NCI-H1092 (cell line): ENCODE measurements around the gene AGO3.
"Not testable (repeated sequence)": the region's sequence is repeated elsewhere in the genome, so short reads cannot be mapped to it uniquely, and the experiment has no call there.

Experiments used
- DNase-seq: peaks from one replicate; lab custom pipeline; 2025; lab: John Stamatoyannopoulos, UW

The AGO3 gene

GRCh38 chr1:35930593-35931445 is at the start of gene AGO3:
TSS of gene AGO3 (plus strand) at chr1:35931105. CDS start at chr1:35931427, 322 bp downstream.
- peak; percentile 91 for DNase-seq

DNA sequence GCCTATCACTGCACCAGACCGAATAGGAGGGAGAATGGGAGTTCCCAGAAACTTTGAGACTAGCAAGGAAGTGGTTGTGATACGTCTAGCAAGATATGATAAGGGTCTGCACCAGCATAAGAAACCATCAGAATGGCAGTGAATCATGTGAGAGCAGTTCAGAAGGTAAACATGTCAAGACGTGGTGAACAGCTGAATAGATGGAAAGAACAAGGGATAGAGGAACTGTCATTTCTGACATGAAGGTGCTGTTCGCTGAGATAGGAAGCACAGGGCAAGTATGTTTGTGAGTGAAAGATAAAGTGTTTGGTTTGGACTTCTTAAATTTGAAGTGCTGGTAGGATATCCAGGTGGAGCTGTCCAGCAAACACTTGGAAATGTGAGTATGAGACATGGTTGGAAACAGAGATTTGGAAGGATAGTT is 49.0 kb upstream of the AGO3 start:
- no peak for DNase-seq

- no peak for DNase-seq
These were observed 48.3 kb upstream of the AGO3 start for GRCh38 chr1:35882586-35882944.

DNA sequence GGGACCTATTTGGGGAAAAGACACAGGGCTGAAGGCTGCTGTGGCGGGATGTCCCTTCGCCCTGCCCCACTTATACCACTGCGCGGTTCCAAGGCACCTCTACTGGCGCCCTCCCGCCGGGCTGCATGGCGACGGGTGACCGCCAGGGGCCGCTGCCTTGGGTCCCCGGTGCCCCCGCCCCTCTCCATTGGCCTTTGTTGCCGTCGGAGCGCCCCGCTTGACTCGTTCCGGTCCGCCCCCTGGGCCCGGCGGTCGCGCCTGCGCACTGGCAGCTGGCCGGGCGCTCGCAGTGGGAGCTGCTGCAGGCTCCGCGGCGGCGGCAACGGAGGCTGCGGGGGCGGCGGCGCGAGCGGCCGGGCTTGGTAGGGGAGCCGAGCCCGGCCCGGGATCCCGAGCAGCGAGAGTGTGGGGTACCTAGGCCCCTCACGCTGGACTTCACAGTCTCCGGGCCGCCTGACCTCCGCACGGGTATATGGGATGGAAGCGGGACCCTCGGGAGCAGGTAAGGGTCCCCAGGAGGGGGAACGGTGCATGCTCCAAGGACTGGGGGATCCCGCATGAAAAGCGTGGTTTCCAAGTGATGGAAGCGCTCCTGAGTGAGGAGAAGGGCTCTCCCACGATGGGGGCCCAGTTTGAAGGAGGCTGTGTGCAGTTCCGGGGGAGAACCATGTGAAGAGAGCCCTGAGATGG is 47.8 kb upstream of the AGO3 start, which contains the start of gene AGO1:
TSS of gene AGO1 (plus strand) at position 265 of the 690 bp plus-strand sequence. CDS start at position 478, 213 bp downstream.
- DNase-seq: peak; percentile 95

DNA sequence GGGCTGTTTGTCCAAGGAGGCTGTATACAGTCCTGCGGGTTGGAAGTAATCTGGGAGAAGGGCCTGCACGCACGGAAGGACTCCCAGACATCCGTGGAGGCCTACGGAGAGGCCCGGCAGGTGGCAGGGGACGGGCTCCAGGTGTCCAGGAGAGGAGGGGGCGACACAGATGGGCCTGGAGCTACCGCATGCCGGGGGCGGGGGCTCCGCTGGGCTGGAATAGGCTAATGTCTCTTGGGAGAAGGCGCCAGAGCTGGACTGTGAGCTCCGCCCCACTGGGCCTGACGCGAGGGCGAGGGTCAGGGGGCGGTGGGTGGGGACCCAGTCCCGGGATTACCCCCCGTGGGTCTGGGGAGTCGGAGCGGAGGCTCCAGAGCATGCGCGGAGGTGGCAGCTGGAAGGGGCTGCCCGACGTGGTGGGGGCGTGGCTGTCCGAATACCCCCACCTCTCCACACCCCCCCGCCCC is 47.2 kb upstream of the AGO3 start:
- peak; percentile 60 for DNase-seq

- DNase-seq: no peak
These were observed 46.0 kb upstream of the AGO3 start for GRCh38 chr1:35884934-35885333.

DNA sequence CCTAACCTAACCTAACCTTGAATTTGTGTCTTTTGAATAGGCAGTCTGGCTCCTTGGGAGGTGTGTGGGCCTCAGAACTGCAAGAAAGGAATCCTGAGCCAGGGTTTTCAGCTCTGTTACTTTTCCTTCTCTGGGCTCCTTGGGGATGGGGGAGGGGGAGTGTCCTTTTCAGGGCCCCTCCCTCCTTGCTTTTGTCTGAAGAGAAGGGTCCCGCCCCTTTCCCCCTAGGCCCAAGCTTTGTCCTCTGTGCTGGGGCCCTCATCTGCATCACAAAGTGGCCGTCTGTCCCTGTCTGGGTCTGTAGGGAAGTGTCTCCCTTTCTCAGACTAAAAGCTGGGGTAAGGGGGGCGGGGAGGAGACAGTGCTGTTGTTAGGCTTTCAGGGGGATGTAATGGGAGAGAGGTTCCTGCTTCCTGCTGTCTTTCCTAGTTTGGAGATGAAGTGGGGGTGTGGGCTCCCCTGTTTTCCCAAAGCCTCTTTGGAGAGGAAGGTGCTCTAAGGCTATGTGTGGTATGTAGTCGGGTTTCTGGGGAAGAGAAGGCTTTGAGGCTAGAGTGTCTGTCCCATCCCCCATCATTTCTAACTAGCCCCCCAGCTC is 44.8 kb upstream of the AGO3 start:
- no peak for DNase-seq

DNA sequence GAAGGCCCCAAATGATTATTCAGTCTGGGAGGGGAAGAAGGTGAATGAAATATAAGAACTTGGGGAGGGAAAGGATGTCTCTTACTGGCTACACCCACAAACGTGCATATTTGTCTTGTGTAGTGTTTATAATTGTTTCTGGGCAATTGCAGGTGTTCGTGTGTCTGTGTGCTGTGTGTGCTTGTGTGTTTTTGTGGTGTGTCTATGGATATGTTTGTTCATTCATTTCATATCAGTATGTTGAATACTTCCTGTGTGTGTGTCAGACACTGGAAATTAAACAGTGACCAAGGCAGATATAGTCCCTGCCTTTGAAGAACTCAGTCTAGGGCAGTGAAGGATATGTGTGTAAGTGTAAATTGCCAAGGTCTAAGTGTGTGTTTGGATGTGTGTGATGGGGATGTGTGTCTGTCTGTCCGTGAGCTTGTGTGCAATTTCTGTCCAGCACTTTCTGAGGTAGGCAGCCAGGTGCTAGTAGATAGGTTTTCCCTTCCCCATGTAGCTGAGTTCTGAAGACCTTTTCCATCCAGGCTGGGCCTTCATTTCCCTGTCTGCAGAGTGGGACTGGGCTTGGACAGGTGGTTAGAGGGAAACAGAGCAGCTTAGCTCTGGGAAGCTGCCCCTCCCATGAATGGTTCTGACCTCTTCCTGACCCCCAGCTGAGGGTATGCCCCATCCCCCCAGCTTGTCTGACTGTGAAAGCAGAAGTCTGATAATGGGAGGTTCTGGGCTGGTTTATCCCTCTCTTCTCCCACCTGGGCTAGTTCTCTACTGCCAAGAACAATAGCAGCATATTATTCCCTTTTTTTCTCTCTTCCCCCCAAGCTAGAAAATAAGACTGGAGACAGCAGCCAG is 44.1 kb upstream of the AGO3 start:
- DNase-seq: peak; percentile 3

DNA sequence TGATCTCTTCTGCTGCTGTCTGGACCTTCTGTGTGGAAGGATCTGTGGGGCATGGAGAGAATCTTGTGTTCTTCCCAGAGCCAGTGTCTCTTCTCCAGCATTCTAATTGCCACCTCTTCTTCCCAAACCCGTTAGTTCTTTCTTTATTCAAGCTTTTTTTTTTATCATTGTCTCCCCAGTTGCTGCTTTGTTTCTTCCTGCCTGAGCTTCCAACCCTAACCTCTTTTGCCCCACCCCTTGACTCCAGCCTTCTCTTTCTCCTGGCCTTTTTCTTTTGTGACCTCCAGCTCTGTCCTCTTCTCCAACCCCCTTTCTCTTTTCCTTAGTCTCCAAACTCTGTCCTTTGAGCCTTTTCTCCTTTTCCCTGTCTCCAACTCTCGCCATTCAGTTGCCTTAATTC is 43.4 kb upstream of the AGO3 start:
- no peak for DNase-seq

- DNase-seq: no peak
These were observed 42.6 kb upstream of the AGO3 start for GRCh38 chr1:35888255-35888654.

DNA sequence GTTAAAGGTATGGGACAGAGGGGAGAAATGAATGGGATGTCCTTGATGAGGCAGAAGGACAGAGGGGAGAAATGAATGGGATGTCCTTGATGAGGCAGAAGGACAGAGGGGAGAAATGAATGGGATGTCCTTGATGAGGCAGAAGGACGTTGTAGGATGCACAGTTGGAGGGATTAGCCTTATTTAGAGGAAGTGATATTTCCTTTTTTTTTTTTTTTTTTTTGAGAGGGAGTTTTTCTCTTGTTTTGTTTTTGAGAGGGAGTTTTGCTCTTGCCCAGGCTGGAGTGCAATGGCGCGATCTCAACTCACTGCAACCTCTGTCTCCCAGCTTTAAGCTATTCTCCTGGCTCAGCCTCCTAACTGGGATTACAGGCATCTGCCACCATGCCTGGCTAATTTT is 41.9 kb upstream of the AGO3 start:
- DNase-seq: not testable (repeated sequence)

DNA sequence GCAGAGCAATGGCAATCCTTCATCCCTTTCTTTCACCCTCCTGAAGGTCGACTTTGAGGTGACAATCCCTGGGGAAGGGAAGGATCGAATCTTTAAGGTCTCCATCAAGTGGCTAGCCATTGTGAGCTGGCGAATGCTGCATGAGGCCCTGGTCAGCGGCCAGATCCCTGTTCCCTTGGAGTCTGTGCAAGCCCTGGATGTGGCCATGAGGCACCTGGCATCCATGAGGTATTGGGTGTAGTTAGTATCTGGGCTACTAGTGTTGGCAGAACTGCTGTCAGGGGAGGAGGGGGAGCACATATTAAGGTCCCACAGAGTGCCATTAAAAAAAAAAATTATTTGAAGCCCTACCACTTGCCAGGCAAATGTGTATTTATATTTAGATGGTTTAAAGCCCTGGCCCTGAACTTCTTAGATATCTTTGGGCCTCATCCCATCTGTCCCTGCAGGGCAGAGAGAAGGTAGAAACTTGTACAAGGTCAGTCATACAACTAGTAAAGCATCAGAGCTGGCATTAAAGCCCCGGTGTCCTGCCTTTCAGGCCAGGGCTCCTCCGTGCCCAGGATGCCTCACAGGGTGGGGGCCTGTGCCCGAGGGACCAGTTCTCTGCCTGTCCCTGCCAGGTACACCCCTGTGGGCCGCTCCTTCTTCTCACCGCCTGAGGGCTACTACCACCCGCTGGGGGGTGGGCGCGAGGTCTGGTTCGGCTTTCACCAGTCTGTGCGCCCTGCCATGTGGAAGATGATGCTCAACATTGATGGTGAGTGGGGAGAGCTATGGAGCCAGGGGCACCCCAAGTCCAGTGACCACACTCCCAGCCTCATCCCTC is 37.6 kb upstream of the AGO3 start:
- DNase-seq: no peak

DNA sequence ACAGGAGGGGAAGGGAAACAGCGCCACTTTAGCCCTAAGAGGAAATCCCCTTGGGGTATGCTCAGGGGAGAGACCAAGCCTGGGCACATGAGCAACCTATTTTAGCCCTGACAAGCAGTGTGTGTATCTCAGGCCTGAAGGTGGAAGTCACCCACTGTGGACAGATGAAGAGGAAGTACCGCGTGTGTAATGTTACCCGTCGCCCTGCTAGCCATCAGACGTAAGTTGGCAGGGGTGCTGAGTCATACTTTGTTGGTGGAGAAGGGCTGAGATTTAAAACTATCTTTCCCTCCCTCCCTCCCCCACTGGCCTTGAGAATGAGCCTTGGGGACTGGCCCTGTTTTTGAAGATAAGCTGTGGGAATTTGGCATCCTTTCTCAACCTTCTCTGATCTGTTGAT is 36.7 kb upstream of the AGO3 start:
- no peak for DNase-seq

DNA sequence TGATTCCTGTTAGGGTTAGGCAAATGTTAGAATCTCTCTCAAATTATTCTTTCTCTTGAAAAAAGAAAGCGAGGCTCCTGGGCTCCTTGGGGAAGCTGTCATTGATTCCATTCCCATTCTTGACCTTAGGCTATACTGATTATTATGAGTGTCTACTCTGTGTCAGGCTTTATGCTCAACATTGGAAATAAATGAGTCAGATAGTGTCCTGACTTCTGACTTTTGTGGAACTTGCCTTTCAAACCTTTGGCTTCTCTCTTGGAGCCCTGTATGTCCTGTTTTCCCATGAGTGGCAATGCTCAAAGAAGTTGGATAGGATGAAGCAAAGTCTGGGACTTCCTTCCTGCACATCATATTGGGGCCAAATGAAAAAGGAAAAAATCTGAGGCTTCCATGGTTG is 36.2 kb upstream of the AGO3 start:
- DNase-seq: no peak

GRCh38 chr1:35899941-35900340 is 31.0 kb upstream of the AGO3 start:
- DNase-seq: no peak

GRCh38 chr1:35901235-35901634 is 29.7 kb upstream of the AGO3 start:
- DNase-seq: no peak

GRCh38 chr1:35902671-35903070 is 28.2 kb upstream of the AGO3 start:
- DNase-seq: no peak

- no peak for DNase-seq
These were observed 16.2 kb upstream of the AGO3 start for GRCh38 chr1:35914717-35915116.

DNA sequence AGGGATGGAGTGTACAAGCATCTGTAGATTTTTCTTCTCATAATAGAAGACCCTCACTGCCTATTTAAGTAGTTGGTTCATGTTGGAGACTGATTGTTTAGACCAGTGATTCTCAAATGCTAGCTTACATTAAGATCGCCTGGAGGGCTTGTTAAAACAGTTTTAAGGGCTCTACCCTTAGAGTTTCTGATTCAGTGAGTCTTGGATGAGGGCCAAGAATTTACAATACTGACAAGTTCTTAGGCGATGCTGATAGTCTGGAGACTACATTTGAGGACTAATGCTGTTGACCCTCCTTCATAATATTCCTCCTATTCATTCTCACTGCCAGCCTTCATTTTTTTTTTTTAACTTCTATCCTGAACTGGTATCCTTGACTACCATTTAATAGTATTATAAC is 15.2 kb upstream of the AGO3 start:
- no peak for DNase-seq

DNA sequence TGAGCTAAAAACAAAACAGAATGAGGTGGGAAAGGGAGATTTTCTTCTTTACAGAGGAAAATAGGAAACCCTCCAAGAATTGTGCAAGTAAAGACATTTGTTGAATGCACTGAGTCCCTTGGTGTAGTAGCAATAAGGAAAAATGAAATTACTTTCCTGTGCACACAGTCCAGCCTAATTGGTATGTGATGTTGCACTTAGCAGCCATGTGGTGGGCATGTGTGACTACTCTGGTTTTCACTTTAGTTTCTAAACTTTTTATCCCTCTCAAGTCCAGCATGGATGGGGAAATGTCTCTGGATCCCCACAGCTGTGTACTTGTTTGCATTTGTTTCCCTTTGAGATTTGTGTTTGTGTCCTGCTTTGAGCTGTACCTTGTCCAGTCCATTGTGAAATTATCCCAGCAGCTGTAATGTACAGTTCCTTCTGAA is 7.1 kb upstream of the AGO3 start:
- DNase-seq: no peak

- DNase-seq: no peak
These were observed 6.1 kb upstream of the AGO3 start for GRCh38 chr1:35924838-35925237.
